Measurements from ENCODE around the gene VSTM2B. TPM values are rescaled to one million over a fixed set of nuclear protein-coding genes. Genes with fewer than 3 reads are reported as not detected.
A peak's percentile ranks its signal among the peaks of the same experiment; 100 is the strongest.

Gene VSTM2B
- total RNA-seq, 1 experiment from 2014 or later = 0.31 TPM

DNA sequence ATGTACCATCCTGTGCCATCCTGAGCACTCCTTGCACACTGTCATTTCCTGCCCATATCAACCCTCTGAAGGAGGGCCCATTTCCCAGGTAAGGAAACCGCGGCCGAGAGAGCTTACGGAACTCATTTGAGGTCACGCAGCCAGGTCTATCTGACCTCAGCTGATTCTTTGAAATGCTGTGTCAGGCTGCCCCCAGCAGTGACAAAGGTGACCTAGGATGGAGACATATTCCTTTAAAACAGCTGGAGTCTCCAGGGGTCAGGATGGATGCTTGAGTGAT, 42.2 kb upstream of the VSTM2B start:
- Histone ChIP-seq H2BK120ac (ENCODE audit: low read depth, low read length, poor library complexity, severe bottlenecking) (no peak overlapping the region), H2BK12ac (ENCODE audit: insufficient read length, low read depth, low read length) (no peak overlapping the region), H2BK5ac (ENCODE audit: insufficient read length, low read length) (no peak overlapping the region), H3K18ac (ENCODE audit: insufficient read length, low read depth, low read length) (no peak overlapping the region), H3K4me2 (ENCODE audit: insufficient read depth, insufficient read length, low read length) (no peak overlapping the region), H4K91ac (ENCODE audit: insufficient read length, low read depth, low read length) (no peak overlapping the region), H4K20me1 (ENCODE audit: control insufficient read depth, insufficient read depth, insufficient read length) (no peaks in the 10 kb centered on the region), H3K56ac (ENCODE audit: insufficient read length, low read depth, low read length) (no peak overlapping the region), H3K23ac (ENCODE audit: insufficient read length, low read depth, low read length) (no peak overlapping the region), H3K4ac (ENCODE audit: low read depth, low read length) (no peak overlapping the region), H3K14ac (ENCODE audit: insufficient read depth, low read length) (no peak overlapping the region), H4K5ac (ENCODE audit: insufficient read length, low read depth, low read length) (no peak overlapping the region), H3K9me3 (ENCODE audit: control insufficient read depth, low read depth, low read length) (no peaks in the 10 kb centered on the region), H2AFZ (ENCODE audit: low read length) (no peak overlapping the region), H3T11ph (ENCODE audit: low read length) (no peak overlapping the region), H3K4me1 (ENCODE audit: insufficient read depth, low read length) (no peaks in the 10 kb centered on the region), H2AK5ac (ENCODE audit: insufficient read length, low read length) (no peak overlapping the region), H3K79me1 (ENCODE audit: insufficient read depth, low read depth, low read length, poor library complexity, severe bottlenecking) (no peaks in the 10 kb centered on the region), H3K79me2 (ENCODE audit: insufficient read depth, low read length) (no peaks in the 10 kb centered on the region), H2BK20ac (ENCODE audit: low read depth, low read length, poor library complexity, severe bottlenecking) (no peak overlapping the region), H2BK15ac (ENCODE audit: low read depth, low read length) (no peak overlapping the region), H3K23me2 (ENCODE audit: insufficient read length, low read depth, low read length, poor library complexity, severe bottlenecking) (no peaks in the 10 kb centered on the region), H3K9ac (ENCODE audit: extremely low read depth, insufficient read length, low read length) (no peak overlapping the region), H4K8ac (replicated peaks; ENCODE audit: insufficient read length, low read depth, low read length) (no peak overlapping the region), H3K27ac (ENCODE audit: insufficient read length, low read depth, low read length) (no peak overlapping the region), H3K27me3 (ENCODE audit: insufficient read depth, low read length) (no peaks in the 10 kb centered on the region)
- no CpG with 5 or more reads among the region's 5 CpGs for WGBS (ENCODE audit: extremely low coverage, insufficient read length, low lambda C conversion rate)
- TF ChIP-seq, protein P1, sequence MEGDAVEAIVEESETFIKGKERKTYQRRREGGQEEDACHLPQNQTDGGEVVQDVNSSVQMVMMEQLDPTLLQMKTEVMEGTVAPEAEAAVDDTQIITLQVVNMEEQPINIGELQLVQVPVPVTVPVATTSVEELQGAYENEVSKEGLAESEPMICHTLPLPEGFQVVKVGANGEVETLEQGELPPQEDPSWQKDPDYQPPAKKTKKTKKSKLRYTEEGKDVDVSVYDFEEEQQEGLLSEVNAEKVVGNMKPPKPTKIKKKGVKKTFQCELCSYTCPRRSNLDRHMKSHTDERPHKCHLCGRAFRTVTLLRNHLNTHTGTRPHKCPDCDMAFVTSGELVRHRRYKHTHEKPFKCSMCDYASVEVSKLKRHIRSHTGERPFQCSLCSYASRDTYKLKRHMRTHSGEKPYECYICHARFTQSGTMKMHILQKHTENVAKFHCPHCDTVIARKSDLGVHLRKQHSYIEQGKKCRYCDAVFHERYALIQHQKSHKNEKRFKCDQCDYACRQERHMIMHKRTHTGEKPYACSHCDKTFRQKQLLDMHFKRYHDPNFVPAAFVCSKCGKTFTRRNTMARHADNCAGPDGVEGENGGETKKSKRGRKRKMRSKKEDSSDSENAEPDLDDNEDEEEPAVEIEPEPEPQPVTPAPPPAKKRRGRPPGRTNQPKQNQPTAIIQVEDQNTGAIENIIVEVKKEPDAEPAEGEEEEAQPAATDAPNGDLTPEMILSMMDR (conservative IDR thresholded peaks at IDR 0.05) = no peak
- H3K27ac Mint-ChIP-seq = peak overlapping the region in 1 of 3 experiments; percentile 55; a peak in 1 of 7 replicates
- DNase-seq = peak; percentile 5
- H3K27me3 Mint-ChIP-seq (ENCODE audit: low read depth) = peaks cover 5% of the 10 kb centered on the region
- peaks cover 6 to 9% of the 10 kb centered on the region in 2 experiments; a peak in 3 of 5 replicates for H3K9me3 Mint-ChIP-seq
- no peak overlapping the region for H3K4me3 Mint-ChIP-seq
- peaks cover 3 to 5% (median 4%) of the 10 kb centered on the region in 3 experiments; a peak in 2 of 7 replicates for H3K36me3 Mint-ChIP-seq (ENCODE audit: insufficient read depth in 1 of 3, low read depth in 3 of 3)
- H3K4me1 Mint-ChIP-seq = peaks cover 5 to 12% of the 10 kb centered on the region in 2 experiments; a peak in 3 of 4 replicates
